HG03097 (cell line): ENCODE results near the gene NKAP.

ENCODE experiments used
- ATAC-seq: cut with Tn5 transposase; IDR thresholded peaks from one replicate; pipeline ENCODE4 v1.9.1; 2021; ENCODE audit not compliant: unreplicated experiment, low FRiP score

Gene NKAP

GRCh38 chrX:119871599-119872395 lies 71.8 kb downstream of the NKAP start, which contains the start of the genes NDUFA1 and RNF113A:
NDUFA1 (plus strand) TSS chrX:119871832; CDS start chrX:119871912, 80 bp downstream.
RNF113A (minus strand) TSS chrX:119871733; CDS start chrX:119871613, 120 bp downstream.
- peak; percentile 84 for ATAC-seq

GRCh38 chrX:119871245-119871598 lies 72.3 kb downstream of the NKAP start:
- ATAC-seq: peak; percentile 24
